Peyer's patch (tissue), 4 donors: ENCODE measurements around the gene PTPDC1.

Source experiments
- POLR2A ChIP-seq, 2 donors: fragments of 450-650 bp; IDR thresholded peaks; one replicate each; pipeline ENCODE4 v1.5.1; 2017; ENCODE audit warnings: antibody characterized with exemption in 2 of 2, mild to moderate bottlenecking in 2 of 2, moderate library complexity in 2 of 2
- TF ChIP-seq, protein P1 (sequence below), 6 experiments: fragments of 450-650 bp in 4 of 6; fragments of 200-600 bp in 2 of 6; sonication (generic) in 1 of 6; IDR thresholded peaks; one replicate each; pipeline ENCODE4 v1.5.1; 2017 to 2019; ENCODE audit warnings: antibody characterized with exemption in 6 of 6, mild to moderate bottlenecking in 3 of 6, moderate library complexity in 1 of 6

DNA sequence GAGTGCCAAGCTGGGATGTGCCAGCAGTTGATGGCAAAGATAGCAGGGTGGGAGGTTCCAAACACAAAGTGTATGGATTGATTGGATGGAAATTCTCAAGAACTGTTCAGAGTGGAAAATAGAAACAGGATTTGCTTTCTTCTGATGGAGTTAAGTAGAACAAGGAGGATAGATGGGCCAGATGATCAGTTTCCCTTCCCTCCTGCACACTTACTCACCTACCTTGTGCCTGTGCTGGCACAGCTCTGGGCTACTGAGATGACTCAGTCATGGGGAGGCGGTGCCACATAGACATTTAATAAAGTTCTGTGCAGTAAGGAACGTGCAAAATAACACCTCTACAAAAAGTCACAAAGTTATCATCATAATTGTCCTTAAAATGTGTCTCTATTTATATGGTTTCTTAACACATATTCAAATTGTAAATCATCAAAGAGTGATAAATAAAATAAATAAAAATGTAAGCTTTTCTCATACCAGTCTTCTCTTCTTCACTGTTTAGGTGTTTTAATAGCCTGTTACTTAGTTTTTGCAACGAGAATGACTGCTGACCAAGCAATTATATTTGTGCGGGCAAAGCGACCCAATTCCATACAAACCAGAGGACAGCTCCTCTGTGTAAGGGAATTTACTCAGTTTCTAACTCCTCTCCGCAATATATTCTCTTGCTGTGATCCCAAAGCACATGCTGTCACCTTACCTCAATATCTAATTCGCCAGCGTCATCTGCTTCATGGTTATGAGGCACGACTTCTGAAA lies 12.7 kb downstream of the PTPDC1 start:
- TF ChIP-seq, protein P1, sequence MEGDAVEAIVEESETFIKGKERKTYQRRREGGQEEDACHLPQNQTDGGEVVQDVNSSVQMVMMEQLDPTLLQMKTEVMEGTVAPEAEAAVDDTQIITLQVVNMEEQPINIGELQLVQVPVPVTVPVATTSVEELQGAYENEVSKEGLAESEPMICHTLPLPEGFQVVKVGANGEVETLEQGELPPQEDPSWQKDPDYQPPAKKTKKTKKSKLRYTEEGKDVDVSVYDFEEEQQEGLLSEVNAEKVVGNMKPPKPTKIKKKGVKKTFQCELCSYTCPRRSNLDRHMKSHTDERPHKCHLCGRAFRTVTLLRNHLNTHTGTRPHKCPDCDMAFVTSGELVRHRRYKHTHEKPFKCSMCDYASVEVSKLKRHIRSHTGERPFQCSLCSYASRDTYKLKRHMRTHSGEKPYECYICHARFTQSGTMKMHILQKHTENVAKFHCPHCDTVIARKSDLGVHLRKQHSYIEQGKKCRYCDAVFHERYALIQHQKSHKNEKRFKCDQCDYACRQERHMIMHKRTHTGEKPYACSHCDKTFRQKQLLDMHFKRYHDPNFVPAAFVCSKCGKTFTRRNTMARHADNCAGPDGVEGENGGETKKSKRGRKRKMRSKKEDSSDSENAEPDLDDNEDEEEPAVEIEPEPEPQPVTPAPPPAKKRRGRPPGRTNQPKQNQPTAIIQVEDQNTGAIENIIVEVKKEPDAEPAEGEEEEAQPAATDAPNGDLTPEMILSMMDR (IDR thresholded peaks at IDR 0.05): no peak
- no peak for TF ChIP-seq POLR2A (IDR thresholded peaks at IDR 0.05)
